Left renal pelvis (tissue), 4 donors: Measurements from ENCODE around the gene FBRS. TPM values are rescaled to one million over a fixed set of nuclear protein-coding genes. Genes with fewer than 3 reads are reported as not detected.
A peak's percentile ranks its signal among the peaks of the same experiment; 100 is the strongest.
"Not testable (repeated sequence)": the region's sequence is repeated elsewhere in the genome, so short reads cannot be mapped to it uniquely, and the experiment has no call there.

Source experiments
- DNase-seq, 4 donors: peaks; one replicate each; pipeline ENCODE4 v3.0.0-alpha.2; 2013; ENCODE audit warnings: low read depth in 4 of 4, low spot score in 3 of 4
- polyA plus RNA-seq, 4 donors: library from polyadenylated mRNA; unstranded; fragments of 120-200 nt; gene quantifications; one replicate each; pipeline ENCODE4 v1.2.1, GENCODE V29; 2013; ENCODE audit not compliant: insufficient read length in 4 of 4

The FBRS gene
- polyA plus RNA-seq, 4 donors: 45.4 to 85.1 (median 52.8) TPM

DNA sequence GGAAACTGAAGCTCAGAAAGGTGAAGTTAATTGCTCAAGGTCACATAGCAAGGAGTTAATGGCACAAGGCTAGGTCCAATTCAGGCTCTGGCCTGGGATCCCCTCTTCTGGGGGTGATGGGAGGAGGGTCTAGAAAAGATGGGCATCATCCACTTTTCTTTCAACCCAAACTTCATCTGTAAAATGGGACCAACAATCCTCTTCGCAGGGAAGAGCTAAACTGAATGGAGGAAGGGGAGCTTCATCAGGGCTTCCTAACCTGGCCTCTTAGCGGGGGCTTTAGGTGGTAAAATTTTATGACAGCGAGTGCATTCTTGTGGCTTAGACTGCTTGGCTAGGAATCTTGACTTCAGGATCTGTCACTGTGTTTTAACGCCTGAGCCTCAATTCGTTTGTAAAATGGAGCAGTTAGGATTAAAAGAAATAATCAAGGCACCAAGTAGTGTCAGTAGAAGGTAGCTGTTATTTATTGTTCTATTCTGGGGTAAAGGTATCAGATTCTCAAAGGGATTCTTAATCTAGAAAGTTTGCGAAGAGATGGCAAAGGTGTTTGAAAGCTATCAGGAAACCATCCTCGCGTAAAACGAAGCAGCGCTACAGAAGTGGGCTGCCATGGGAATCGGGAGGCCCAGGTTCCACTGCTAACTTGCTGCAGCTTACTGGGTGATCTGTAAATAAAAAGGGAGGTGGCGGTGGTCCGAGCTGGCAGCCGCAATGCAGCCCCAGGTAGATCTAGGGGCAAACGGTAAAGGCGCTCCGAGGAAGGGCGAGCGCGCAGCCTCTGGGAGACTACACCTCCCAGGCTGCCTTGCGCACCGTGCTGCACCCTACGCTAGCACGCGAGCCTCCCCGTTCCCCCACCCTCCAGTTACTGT, 39.3 kb downstream of the FBRS start:
- peak in 1 of 4 donors; percentile 6 for DNase-seq

DNA sequence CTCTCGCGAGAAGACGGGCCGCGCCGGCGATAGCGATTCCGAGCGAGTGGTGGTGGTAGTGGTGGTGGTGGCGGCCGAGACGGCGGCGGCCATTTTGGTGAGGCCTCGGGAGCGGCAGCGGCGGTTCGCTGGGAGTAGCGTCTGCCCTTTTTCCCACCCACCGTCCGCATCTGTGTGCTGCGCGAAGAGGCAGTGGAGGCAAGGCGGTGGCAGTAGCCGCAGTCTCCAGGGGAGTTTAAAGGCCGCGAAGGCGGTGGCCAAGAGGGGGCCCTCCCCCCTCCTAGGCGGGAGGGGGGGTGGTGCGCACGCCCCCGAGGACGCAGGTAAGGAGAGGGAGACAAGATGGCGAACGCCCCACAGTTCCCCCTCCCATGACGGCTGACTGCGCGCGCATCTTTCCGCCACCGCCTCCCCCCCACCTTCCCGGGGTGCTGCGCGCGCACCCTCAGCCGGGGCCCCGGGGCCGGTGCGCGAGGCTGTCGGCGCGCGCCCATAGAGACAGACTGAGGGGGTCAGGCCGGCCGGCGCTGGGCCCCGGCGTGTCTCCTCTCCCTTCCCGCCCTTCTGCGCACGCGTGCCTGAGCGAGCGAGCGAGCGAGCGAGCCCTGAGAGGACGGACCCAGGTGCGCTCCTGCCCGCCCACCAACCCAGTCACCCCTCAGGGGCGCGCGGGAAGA, 40.0 kb downstream of the FBRS start:
- DNase-seq: peak; percentile 93 to 96 (median 95)

DNA sequence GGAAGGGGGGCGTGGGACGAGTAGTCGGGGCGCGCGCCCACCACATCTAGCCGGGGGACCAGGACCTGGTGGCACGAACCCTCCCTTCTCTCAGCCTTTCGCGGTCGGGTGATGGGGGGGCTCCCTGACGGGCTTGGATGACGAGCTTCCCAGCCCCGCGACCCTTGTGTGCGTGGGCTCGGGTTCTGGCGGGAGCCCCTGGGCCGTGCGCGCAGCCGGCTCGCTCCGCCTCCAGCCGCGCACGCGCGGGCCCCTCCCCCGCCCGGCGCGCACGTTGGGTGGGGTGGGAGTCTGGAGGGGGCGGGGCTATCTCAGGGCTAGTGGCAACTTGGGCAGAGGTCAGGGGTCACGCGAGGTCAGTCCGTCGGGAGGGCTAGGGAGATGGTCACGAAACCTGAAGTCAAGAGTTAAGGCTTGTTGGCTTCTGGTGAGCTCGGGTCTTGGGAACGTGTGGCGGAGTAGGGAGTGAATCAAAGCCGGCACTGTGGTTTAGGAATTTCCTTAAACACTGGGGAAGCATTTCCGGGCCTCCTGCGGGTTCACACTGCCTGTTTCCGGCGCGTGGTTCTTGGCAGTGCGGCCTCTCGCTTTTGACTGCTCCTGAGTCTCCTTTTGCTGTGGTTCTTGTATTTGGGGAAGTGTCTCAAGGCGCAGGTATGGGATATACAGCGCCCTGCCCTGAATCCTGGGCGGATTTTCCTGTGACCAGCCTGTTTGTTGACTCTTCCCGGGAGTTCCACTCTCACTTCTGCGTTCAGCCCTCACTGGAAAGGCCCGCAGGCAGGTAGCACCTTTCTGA, 40.8 kb downstream of the FBRS start, which contains the start of gene SRCAP:
Gene SRCAP (plus strand): TSS at position 356 of the 799 bp plus-strand sequence. CDS start 1,654 bp downstream, outside the sequence.
- peak; percentile 72 to 78 (median 74) for DNase-seq

DNA sequence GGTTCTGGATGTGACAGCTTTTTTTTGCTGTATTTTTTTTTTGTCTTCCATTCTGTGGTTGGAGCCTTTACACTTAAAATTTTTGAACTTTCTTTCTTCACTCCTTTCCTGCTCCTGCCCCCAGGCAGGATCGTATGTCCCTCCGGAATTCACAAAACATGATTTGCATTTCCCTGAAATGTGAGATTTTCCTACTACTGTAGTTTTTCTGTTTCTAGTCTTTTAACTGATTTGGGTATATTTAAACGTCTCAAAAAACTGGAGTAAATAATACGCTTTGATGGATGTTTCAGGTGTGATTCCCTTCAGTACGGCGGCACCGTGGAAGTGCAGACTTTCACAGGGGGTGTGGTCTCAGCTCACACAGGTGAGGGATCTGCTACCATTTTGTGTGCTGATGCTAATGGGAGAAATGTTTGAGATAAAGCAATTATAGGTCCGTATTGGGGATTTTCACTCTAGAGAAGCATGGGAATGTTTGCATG, 41.4 kb downstream of the FBRS start:
- no peak for DNase-seq

DNA sequence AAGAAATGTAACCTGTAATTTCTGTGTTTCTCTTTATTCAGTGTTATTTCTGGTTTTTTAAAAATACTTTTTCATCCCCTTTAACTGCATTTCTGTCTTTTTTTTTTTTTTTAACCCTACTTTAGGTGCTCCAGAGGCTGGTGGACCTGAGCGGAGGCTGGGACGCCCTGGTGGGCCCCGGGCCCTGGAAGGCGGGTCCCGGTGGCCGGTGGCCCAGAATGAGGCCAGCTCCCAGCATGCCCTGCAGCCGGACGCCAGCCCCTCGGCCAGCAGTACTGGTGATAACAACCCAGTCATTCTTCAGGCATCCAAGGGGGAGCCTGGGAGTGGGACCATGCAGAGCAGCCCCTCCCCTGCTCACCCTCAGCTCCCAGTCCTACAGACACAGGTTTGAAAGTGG, 42.3 kb downstream of the FBRS start:
- no peak for DNase-seq

DNA sequence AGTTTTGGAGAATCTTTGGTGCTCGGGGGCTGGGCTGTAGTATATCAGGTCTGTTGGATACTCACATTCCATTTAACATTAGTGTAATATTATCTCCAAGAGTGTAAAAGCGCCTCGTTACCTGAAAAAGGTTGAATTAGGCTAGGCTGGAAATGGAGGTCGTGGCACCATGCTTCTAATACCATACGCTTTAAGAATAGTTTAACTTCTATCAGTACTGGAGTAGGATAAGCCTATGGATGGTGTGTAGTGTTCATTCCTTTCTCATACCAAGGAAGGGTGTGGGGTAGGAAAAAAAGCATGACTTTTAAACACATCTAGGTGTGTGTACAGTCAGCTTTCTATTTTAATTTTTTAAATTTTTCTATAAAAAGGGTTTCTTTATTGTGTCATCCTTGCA, 42.7 kb downstream of the FBRS start:
- no peak for DNase-seq

DNA sequence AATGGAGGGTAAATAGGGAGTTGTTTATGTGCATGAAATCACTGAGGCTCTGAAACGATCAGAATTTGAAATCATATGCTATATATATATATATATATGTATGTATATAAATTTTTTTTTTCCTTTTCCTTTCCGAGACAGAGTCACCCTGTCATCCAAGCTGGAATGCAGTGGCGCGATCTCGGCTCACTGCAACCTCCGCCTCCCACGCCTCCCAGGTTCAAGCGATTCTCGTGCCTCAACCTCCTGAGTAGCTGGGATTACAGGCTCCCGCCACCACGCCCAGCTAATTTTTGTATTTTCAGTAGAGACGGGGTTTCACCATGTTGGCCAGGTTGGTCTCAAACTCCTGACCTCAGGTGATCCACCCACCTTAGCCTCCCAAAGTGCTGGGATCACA, 44.8 kb downstream of the FBRS start:
- DNase-seq: not testable (repeated sequence)

DNA sequence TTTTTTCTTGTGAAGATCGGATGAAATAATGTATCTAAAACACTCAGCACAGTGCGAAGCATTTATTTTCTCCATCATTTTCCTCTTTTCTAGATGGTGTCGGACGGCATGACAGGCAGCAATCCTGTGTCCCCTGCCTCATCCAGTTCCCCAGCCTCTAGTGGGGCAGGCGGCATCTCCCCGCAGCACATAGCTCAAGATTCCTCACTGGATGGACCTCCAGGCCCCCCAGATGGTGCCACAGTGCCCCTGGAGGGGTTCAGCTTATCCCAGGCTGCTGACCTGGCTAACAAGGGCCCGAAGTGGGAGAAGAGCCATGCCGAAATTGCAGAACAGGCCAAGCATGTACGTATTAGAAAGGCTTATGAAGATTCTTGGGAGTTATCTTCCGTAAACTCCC, 45.7 kb downstream of the FBRS start:
- DNase-seq: no peak

DNA sequence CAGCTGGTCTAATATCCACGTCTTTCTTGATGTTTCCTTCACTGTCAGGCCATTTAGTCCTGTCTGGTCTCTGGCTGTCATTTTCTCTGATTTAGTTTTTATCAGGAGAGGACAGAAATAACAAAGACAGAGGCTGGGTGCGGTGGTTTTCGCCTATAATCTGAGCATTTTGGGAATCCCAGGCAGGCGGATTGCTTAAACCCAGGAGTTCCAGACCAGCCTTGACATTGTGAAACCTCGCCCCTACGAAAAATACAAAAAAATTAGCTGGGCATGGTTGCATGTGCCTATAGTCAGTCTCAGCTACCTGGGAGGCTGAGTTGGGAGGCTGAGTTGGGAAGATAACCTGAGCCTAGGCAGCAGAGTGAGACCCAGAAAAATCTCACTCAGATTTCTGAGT, 47.8 kb downstream of the FBRS start:
- no peak for DNase-seq

DNA sequence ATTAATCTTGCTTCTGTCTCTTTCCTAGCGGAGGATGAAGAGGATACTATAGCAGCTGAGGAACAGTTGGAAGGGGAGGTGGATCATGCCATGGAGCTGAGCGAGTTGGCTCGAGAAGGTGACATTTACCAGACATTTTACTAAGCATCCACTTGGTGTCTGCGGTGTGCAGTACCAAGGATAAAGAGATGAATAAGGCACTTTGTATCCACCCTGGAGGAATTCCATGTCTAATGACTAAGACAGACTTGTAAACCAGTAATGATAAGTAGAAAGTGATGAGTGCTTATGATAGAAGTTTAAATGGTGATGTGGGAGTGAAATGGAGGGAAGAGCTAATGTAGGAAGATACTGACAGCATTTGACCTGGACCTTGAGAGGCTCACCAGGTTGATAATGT, 52.7 kb downstream of the FBRS start:
- DNase-seq: no peak

DNA sequence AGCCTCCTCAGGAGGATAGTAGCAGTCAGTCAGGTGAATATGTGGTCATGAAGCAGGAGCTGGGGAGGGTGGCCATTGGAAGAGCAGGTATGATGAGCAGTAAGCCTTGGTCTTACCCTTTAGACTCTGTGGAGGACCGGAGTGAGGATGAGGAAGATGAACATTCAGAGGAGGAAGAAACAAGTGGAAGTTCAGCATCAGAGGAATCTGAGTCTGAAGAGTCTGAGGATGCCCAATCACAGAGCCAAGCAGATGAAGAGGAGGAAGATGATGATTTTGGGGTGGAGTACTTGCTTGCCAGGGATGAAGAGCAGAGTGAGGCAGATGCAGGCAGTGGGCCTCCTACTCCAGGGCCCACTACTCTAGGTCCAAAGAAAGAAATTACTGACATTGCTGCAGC, 53.5 kb downstream of the FBRS start:
- DNase-seq: no peak

DNA sequence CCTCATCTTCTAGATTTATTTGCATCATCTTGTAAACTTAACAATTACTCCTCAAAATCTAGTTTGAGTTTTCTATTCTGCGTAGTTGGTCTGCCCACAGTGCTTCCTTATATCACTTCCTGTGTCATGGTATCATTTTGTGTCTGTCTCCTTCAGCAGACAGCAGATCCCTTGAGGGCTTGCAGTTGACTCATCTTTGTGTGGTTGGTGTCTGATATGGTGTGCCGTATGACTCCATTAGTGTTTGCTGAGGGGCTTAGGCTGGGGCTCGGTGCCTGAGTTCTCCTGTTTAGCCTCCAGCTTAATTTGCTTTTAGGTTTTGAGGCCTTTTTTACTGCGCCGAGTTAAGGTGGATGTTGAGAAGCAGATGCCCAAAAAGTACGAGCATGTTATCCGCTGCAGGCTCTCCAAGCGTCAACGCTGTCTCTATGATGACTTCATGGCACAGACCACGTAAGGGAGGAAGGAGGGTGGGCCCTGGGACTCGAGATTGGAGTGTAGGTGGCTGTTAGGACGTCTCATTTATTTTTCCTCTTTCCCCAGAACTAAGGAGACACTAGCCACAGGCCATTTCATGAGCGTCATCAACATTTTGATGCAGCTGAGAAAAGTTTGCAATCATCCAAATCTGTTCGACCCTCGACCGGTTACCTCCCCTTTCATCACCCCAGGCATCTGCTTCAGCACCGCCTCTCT, 57.7 kb downstream of the FBRS start:
- no peak for DNase-seq

DNA sequence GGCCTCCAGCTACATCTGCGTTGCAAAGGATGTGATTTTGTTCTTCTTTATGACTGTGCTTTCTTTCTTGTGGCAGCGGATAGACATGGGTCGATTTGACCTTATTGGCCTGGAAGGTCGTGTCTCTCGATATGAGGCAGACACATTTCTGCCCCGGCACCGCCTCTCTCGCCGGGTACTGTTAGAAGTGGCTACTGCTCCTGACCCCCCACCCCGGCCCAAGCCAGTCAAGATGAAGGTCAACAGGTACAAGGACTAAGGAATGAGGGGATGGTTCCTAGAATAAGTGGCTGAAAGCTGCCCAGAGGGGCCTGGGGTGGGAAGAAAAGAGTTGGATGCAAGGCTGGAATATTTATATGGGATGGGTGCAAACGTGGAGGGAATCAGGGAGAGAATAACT, 61.9 kb downstream of the FBRS start:
- no peak for DNase-seq

Other genes with a start within 250 kb of the FBRS start
- 10 to 100 TPM; 31.4 to 50.4 (median 41.3) TPM for gene DCTPP1, start 228.4 kb upstream of the FBRS start, polyA plus RNA-seq
- gene SEPHS2, start 212.6 kb upstream of the FBRS start, polyA plus RNA-seq: 10 to 100 TPM; 31.6 to 94.3 (median 89.1) TPM
- 1 to 10 TPM; 1.4 to 2.5 (median 2.1) TPM for gene ITGAL, start 185.7 kb upstream of the FBRS start, polyA plus RNA-seq
- 10 to 100 TPM; 36.0 to 69.0 (median 50.0) TPM for gene ZNF768, start 131.9 kb upstream of the FBRS start, polyA plus RNA-seq
- gene ZNF747, start 123.6 kb upstream of the FBRS start, polyA plus RNA-seq: 10 to 100 TPM in 3 of 4 donors, 1 to 10 TPM in 1; 8.8 to 10.6 (median 10.5) TPM
- 10 to 100 TPM; 10.2 to 15.4 (median 11.6) TPM for gene ZNF764, start 100.1 kb upstream of the FBRS start, polyA plus RNA-seq
- 10 to 100 TPM; 10.5 to 17.5 (median 13.3) TPM for gene ZNF688, start 86.7 kb upstream of the FBRS start, polyA plus RNA-seq
- 10 to 100 TPM; 16.8 to 31.6 (median 19.6) TPM for gene ZNF785, start 72.7 kb upstream of the FBRS start, polyA plus RNA-seq
- 10 to 100 TPM; 10.6 to 14.6 (median 13.2) TPM for gene ZNF689, start 48.0 kb upstream of the FBRS start, polyA plus RNA-seq
- 10 to 100 TPM; 32.8 to 54.7 (median 44.2) TPM for gene PRR14, start 7.5 kb upstream of the FBRS start, polyA plus RNA-seq
- 10 to 100 TPM; 27.7 to 44.9 (median 33.2) TPM for gene SRCAP, start 40.7 kb downstream of the FBRS start, polyA plus RNA-seq
- 10 to 100 TPM; 19.4 to 44.5 (median 26.0) TPM for gene PHKG2, start 90.0 kb downstream of the FBRS start, polyA plus RNA-seq
- 10 to 100 TPM in 1 of 4 donors, 1 to 10 TPM in 3; 2.2 to 12.2 (median 8.5) TPM for gene CFAP119, start 103.6 kb downstream of the FBRS start, polyA plus RNA-seq
- 100 to 1,000 TPM; 108 to 129 (median 121) TPM for gene RNF40, start 103.9 kb downstream of the FBRS start, polyA plus RNA-seq
- 10 to 100 TPM; 20.2 to 27.7 (median 27.0) TPM for gene ZNF629, start 128.8 kb downstream of the FBRS start, polyA plus RNA-seq
- 10 to 100 TPM; 35.3 to 51.7 (median 43.7) TPM for gene BCL7C, start 235.6 kb downstream of the FBRS start, polyA plus RNA-seq
- 1 to 10 TPM; 6.9 to 8.8 (median 7.7) TPM for gene CTF1, start 238.2 kb downstream of the FBRS start, polyA plus RNA-seq